GM10266 (cell line): ENCODE results near the gene AHCTF1.
"Not testable (repeated sequence)": the region's sequence is repeated elsewhere in the genome, so short reads cannot be mapped to it uniquely, and the experiment has no call there.

ENCODE experiments used
- DNase-seq: peaks from one replicate; pipeline ENCODE4 v3.0.0; 2012; ENCODE audit errors: extremely low spot score
- CTCF ChIP-seq: IDR thresholded peaks from 2 replicates; pipeline ENCODE4 v1.5.1; 2012; ENCODE audit warnings: mild to moderate bottlenecking, low read depth; ENCODE audit not compliant: control insufficient read depth, insufficient read depth; ENCODE audit errors: missing control alignments

Gene AHCTF1

GRCh38 chr1:246893191-246893939, 38.4 kb downstream of the AHCTF1 start:
- TF ChIP-seq CTCF = no peak
- DNase-seq = peak; percentile 13

- DNase-seq = no peak
- TF ChIP-seq CTCF = no peak
Measured at GRCh38 chr1:246891105-246891504, 40.6 kb downstream of the AHCTF1 start.

GRCh38 chr1:246888522-246888921, 43.2 kb downstream of the AHCTF1 start:
- no peak for DNase-seq
- TF ChIP-seq CTCF = no peak

GRCh38 chr1:246885389-246885788, 46.4 kb downstream of the AHCTF1 start:
- not testable (repeated sequence) for DNase-seq

- DNase-seq = no peak
- TF ChIP-seq CTCF = no peak
Measured at GRCh38 chr1:246878551-246878950, 53.2 kb downstream of the AHCTF1 start.

- TF ChIP-seq CTCF = no peak
- DNase-seq = no peak
Measured at GRCh38 chr1:246876431-246876830, 55.3 kb downstream of the AHCTF1 start.

- TF ChIP-seq CTCF = no peak
- DNase-seq = no peak
Measured at GRCh38 chr1:246875041-246876026, 56.4 kb downstream of the AHCTF1 start.
